Measurements from ENCODE around the gene AGTRAP.
A peak's percentile ranks its signal among the peaks of the same experiment; 100 is the strongest.

Gene AGTRAP

GRCh38 chr1:11784993-11785769, 49.2 kb downstream of the AGTRAP start:
- peak; percentile 45 for DNase-seq

GRCh38 chr1:11786168-11786567, 50.2 kb downstream of the AGTRAP start:
- no peak for DNase-seq

- no peak for DNase-seq
Observed at GRCh38 chr1:11787251-11787803, 51.4 kb downstream of the AGTRAP start.

- no peak for DNase-seq
Observed at GRCh38 chr1:11787804-11788436, 52.0 kb downstream of the AGTRAP start.

GRCh38 chr1:11788549-11789053, 52.7 kb downstream of the AGTRAP start:
- DNase-seq: no peak

- no peak for DNase-seq
Observed at GRCh38 chr1:11789126-11790067, 53.5 kb downstream of the AGTRAP start.

GRCh38 chr1:11790101-11790879, 54.4 kb downstream of the AGTRAP start:
- no peak for DNase-seq

GRCh38 chr1:11790880-11791715, 55.2 kb downstream of the AGTRAP start:
- peak; percentile 32 for DNase-seq

GRCh38 chr1:11792106-11792505, 56.2 kb downstream of the AGTRAP start:
- DNase-seq: no peak

GRCh38 chr1:11793819-11794218, 57.9 kb downstream of the AGTRAP start:
- no peak for DNase-seq

- DNase-seq: no peak
Observed at GRCh38 chr1:11794446-11795237, 58.7 kb downstream of the AGTRAP start.

GRCh38 chr1:11795238-11795890, 59.4 kb downstream of the AGTRAP start:
- DNase-seq: no peak

GRCh38 chr1:11796036-11796828, 60.3 kb downstream of the AGTRAP start:
- no peak for DNase-seq

- DNase-seq: no peak
Observed at GRCh38 chr1:11797525-11798216, 61.7 kb downstream of the AGTRAP start.

- no peak for DNase-seq
Observed at GRCh38 chr1:11799099-11799498, 63.2 kb downstream of the AGTRAP start.

- no peak for DNase-seq
Observed at GRCh38 chr1:11799896-11800295, 64.0 kb downstream of the AGTRAP start.

GRCh38 chr1:11800391-11800755, 64.4 kb downstream of the AGTRAP start:
- DNase-seq: no peak
